Measurements from ENCODE around the gene SPTLC3. TPM values are rescaled to one million over a fixed set of nuclear protein-coding genes. Genes with fewer than 3 reads are reported as not detected.

Gene SPTLC3
- polyA plus RNA-seq, 1 donor from 2014 or later = not detected

GRCh38 chr20:13098720-13099355 is 90.1 kb downstream of the SPTLC3 start:
- no peak overlapping the region for H3K27ac ChIP-seq (ENCODE audit: low read length)
- no peaks in the 10 kb centered on the region for H3F3A ChIP-seq (ENCODE audit: insufficient read depth, low read length, poor library complexity, severe bottlenecking)
- TF ChIP-seq RAD21 (conservative IDR thresholded peaks at IDR 0.05) (no peak), EZH2 (IDR thresholded peaks at IDR 0.05; ENCODE audit: borderline replicate concordance, insufficient read depth, low read length, poor library complexity, severe bottlenecking) (no peak), MXI1 (conservative IDR thresholded peaks at IDR 0.05; ENCODE audit: poor library complexity, severe bottlenecking) (no peak), SMC3 (conservative IDR thresholded peaks at IDR 0.05; ENCODE audit: poor library complexity) (no peak), EP300 (conservative IDR thresholded peaks at IDR 0.05; ENCODE audit: poor library complexity, severe bottlenecking) (no peak), TAF1 (IDR thresholded peaks at IDR 0.05; ENCODE audit: low read depth) (no peak), REST (IDR thresholded peaks at IDR 0.05; ENCODE audit: borderline replicate concordance) (no peak), CTCF (IDR thresholded peaks at IDR 0.05; ENCODE audit: poor library complexity, severe bottlenecking) (no peak), POLR2AphosphoS5 (IDR thresholded peaks at IDR 0.05) (no peak)
- no peak overlapping the region for H2AFZ ChIP-seq (ENCODE audit: low read depth, low read length)
- no peaks in the 10 kb centered on the region for H3K36me3 ChIP-seq (ENCODE audit: insufficient read depth, low read length)
- no peaks in the 10 kb centered on the region for H3K79me2 ChIP-seq (replicated peaks; ENCODE audit: insufficient read depth, low read length)
- H3K4me3 ChIP-seq (ENCODE audit: low read length) = no peak overlapping the region
- H3K9me3 ChIP-seq (ENCODE audit: low read length) = no peaks in the 10 kb centered on the region
- no peaks in the 10 kb centered on the region for H4K20me1 ChIP-seq (ENCODE audit: insufficient read depth)
- H3K9ac ChIP-seq (ENCODE audit: low read length) = no peak overlapping the region
- H3K4me2 ChIP-seq (ENCODE audit: low read length) = no peak overlapping the region
- no peaks in the 10 kb centered on the region for H3K27me3 ChIP-seq (ENCODE audit: insufficient read depth, low read depth, low read length)
- no peaks in the 10 kb centered on the region for H3K9me2 ChIP-seq (ENCODE audit: insufficient read depth, low read length)

DNA sequence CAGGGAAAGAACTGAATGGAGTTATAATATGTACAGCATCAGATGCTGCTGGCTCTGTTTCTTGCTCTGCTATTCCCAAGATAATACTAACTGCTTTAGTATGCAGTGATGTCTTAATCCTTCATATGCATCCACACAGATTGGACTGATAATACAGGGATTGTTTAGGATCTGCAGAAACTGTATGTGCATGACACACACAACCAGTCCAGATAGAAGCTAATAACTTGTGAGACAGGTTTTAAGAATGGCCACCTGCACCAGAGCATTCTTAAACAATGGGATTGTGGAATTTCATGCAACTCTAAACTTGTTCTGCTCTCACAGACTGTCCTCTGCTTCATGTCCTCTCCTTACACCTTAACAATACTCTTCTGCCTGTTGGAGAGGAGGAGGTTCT is 90.9 kb downstream of the SPTLC3 start:
- Histone ChIP-seq H4K20me1 (ENCODE audit: insufficient read depth) (no peaks in the 10 kb centered on the region), H3K79me2 (replicated peaks; ENCODE audit: insufficient read depth, low read length) (no peaks in the 10 kb centered on the region), H3F3A (ENCODE audit: insufficient read depth, low read length, poor library complexity, severe bottlenecking) (no peaks in the 10 kb centered on the region), H3K4me2 (ENCODE audit: low read length) (no peak overlapping the region), H2AFZ (ENCODE audit: low read depth, low read length) (no peak overlapping the region), H3K27ac (ENCODE audit: low read length) (no peak overlapping the region), H3K9me2 (ENCODE audit: insufficient read depth, low read length) (no peaks in the 10 kb centered on the region), H3K9ac (ENCODE audit: low read length) (no peak overlapping the region), H3K9me3 (ENCODE audit: low read length) (no peaks in the 10 kb centered on the region), H3K4me3 (ENCODE audit: low read length) (no peak overlapping the region), H3K27me3 (ENCODE audit: insufficient read depth, low read depth, low read length) (no peaks in the 10 kb centered on the region), H3K36me3 (ENCODE audit: insufficient read depth, low read length) (no peaks in the 10 kb centered on the region)
- TF ChIP-seq TAF1 (IDR thresholded peaks at IDR 0.05; ENCODE audit: low read depth) = no peak
- TF ChIP-seq EP300 (conservative IDR thresholded peaks at IDR 0.05; ENCODE audit: poor library complexity, severe bottlenecking) = no peak
- TF ChIP-seq RAD21 (conservative IDR thresholded peaks at IDR 0.05) = no peak
- TF ChIP-seq EZH2 (IDR thresholded peaks at IDR 0.05; ENCODE audit: borderline replicate concordance, insufficient read depth, low read length, poor library complexity, severe bottlenecking) = no peak
- TF ChIP-seq CTCF (IDR thresholded peaks at IDR 0.05; ENCODE audit: poor library complexity, severe bottlenecking) = no peak
- TF ChIP-seq POLR2AphosphoS5 (IDR thresholded peaks at IDR 0.05) = no peak
- TF ChIP-seq MXI1 (conservative IDR thresholded peaks at IDR 0.05; ENCODE audit: poor library complexity, severe bottlenecking) = no peak
- no peak for TF ChIP-seq REST (IDR thresholded peaks at IDR 0.05; ENCODE audit: borderline replicate concordance)
- no peak for TF ChIP-seq SMC3 (conservative IDR thresholded peaks at IDR 0.05; ENCODE audit: poor library complexity)

Measured in neural cell (in vitro differentiated cells).